GM18499 (cell line): ENCODE results near the gene ZNF479.
"Not testable (repeated sequence)": the region's sequence is repeated elsewhere in the genome, so short reads cannot be mapped to it uniquely, and the experiment has no call there.

Source experiments
- ATAC-seq: cut with Tn5 transposase; IDR thresholded peaks from one replicate; pipeline ENCODE4 v1.9.1; 2021; ENCODE audit warnings: moderate number of reproducible peaks; ENCODE audit not compliant: insufficient read depth, unreplicated experiment

The ZNF479 gene

GRCh38 chr7:57132336-57132735 is at the start of gene ZNF479:
ZNF479 (minus strand) TSS chr7:57132436; CDS start chr7:57132324, 112 bp downstream.
- not testable (repeated sequence) for ATAC-seq

GRCh38 chr7:57182031-57182430 is 49.8 kb upstream of the ZNF479 start:
- no peak for ATAC-seq

DNA sequence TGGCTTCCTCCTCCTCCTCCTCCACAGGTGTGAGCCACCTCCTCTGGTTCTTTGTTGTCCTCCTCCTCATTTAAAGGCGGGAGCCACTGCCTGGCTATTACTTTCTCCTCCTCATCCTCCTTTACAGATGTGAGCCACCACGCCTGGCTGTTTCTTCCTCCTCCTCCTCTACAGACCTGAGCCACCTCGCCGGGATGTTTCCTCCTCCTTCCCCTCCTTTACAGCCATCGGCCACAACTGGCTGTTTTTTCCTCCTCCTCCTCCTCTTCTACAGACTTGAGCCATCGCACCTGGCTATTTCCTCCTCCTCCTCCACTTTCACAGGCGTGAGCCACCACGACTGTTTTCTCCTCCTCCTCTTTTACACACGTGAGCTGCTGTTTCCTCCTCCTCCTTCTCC is 49.0 kb upstream of the ZNF479 start:
- no peak for ATAC-seq

DNA sequence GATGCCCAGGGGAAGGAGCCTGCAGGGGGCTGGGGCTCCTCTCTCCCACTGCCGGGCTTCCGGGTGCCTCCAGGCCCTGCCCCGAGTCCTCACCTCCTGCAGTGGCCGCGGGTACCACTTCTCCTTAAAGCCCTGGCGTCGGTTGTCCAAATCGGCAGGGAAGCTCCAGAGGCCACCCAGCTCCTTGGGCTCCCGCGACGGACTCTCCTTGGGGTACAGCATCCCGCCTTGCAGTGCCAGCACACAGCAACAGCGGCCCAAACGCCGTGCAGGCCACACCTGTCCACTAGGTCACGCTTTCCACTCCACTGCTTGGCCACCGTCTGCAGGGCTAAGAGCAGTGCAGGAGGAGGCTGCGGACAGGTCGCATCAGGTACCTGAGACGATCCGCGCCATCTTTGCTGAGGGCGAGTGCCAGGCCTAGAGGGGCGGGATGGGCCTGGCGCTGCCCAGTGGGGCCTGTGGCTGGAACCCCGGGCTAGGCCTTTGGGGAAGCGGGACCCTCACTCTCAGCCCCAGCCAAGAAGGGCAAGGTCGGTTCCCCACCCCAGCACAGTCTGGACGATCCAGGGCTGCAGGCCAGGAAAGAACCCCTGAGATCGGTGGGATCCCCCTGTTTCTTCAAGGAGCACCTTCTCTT is 47.7 kb upstream of the ZNF479 start:
- ATAC-seq: no peak

DNA sequence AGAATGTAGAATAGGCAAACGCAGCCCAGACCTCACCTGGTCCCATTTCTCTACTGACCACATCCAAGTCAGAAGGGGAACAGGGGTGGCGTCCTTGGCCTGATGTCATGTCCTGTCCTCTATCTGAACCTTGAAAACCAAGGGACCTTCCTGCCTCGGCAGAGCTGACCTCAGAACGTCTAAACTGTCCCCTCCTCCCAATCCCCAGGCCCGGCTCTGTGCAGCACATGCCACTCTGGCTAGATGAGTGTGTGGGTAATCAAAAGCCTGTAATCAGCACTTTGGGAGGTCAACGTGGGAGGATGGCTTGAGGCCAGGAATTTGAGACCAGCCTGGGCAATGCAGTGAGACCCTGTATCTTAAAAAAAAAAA is 46.5 kb upstream of the ZNF479 start:
- no peak for ATAC-seq

DNA sequence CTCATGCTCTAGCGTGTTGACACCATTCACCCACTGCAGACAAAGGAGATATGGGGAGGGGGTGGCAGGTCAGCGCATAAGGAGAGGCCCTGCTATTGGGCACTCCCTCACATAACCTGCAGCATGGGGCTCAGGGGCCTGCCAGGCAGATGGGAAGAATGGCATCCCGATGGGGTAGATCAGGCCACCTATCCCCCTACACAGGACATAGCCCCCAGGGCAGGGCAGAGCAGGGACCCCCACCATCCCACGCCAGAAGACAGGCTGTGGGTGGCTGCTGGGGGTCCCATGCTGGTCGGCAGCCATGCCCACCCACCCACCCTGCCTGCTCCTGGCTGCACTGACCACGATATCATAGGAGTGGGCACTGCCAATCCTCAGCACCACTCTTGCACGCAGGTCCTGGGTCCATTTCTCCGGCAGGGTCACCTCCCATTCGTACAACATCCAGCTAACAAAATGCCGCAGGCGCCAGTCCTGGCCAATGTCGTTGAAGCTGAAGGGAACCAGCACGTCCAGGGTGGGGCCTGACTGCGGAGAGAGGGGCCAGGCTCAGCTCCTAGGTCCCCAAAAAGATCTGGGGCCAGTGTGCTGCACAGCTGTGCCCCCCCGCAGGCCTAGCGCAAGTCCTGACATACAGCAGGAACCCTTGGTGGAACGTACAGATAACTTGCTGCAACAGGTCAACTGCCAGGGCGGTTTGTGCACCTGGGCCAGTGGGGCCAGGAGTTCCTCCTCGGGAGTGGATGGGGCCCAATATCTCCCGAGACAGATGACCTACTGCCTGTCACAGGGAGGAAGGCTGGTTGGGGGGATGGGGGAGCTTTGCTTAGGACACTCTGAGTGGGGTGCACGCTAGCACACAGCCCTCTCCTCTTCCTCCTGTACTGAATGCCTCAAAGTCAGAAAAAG is 45.9 kb upstream of the ZNF479 start:
- ATAC-seq: no peak

DNA sequence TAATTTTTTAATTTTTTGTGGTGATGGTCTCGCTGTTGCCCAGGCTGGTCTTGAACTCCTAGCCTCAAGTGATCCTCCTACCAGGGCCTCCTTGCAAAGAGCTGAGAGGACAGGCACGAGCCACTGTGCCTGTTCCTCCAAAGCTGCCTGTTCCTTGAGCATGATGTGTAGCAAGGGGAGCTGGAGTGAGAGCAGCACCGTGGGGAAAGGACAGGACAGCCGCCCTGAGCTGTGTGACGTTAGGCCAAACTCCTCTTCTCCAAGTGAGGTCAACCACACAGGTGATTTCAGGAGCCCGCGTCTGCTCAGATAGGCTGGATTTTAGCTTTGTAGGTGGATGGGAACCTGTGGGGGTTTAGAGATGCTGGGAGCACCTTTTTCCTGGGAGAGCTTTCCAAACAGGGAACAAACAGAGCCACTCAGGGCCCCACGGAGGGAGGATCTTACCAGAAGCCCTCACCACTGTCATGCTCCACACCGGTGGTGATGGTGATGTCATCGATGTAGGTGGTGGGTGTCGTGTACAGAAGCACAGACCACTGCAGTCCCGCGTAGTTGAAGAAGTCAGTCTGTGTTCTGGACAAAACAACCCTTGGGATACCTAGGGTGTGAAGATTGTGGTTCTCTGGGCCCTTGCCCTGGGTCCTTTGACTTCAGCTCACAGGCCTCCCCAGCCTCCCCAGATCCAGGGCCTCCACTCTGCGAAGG is 44.8 kb upstream of the ZNF479 start:
- ATAC-seq: no peak

- no peak for ATAC-seq
Measured at GRCh38 chr7:57165285-57165899, 33.2 kb upstream of the ZNF479 start.

DNA sequence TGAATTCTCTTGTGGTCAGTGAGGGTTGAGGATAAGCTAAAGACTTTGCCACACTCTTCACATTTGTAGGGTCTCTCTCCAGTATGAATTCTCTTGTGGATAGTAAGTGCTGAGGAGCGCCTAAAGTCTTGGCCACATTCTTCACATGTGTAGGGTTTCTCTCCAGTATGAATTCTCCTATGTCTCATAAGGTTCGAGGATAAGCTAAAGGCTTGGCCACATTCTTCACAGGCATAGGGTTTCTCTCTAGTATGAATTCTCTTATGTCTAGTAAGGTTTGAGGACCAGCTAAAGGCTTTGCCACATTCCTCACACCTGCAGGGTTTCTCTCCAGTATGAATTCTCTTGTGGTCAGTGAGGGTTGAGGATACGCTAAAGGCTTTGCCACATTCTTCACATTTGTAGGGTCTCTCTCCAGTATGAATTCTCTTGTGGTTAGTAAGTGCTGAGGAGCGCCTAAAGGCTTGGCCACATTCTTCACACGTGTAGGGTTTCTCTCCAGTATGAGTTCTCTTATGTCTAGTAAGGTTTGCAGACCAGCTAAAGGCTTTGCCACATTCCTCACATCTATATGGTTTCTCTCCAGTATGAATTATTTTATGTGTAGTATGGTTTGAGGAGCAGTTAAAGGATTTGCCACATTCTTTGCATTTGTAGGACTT is 12.0 kb downstream of the ZNF479 start:
- ATAC-seq: not testable (repeated sequence)
